A673 (cell line): ENCODE results near the gene BCAR3. TPM values are rescaled to one million over a fixed set of nuclear protein-coding genes. Genes with fewer than 3 reads are reported as not detected.

Experiments
- BruUV-seq: library from RNA; stranded (reverse); fragments of 400-500 nt; replicated peaks from 2 replicates; lab custom pipeline; 2021; lab: Mats Ljungman, UMichigan
- CTCF ChIA-PET: fragments of 300-600 bp; sonication (Branson Sonifier 250); formaldehyde crosslinking; loops from one replicate; lab custom pipeline; 2022; ENCODE audit warnings: antibody characterized with exemption; lab: Charles Lee
- POLR2A ChIA-PET: fragments of 300-600 bp; sonication (Branson Sonifier 250); formaldehyde crosslinking; loops from one replicate; lab custom pipeline; 2022; ENCODE audit warnings: antibody characterized with exemption; ENCODE audit not compliant: low non-redundant PET; lab: Charles Lee
- DNase-seq: peaks from one replicate; pipeline ENCODE4 v3.0.0-alpha.2; 2015; ENCODE audit warnings: low spot score
- H3K27ac ChIP-seq: fragments of 200-600 bp; sonication (generic); 2 replicates; pipeline ENCODE4 v1.5.1; 2016; ENCODE audit warnings: mixed run types, low read depth, mild to moderate bottlenecking, mixed read lengths, antibody characterized with exemption, low read length; ENCODE audit not compliant: poor library complexity, severe bottlenecking
- H3K27me3 ChIP-seq: fragments of 200-600 bp; sonication (generic); replicated peaks from 2 replicates; pipeline ENCODE4 v1.6.1; 2017; ENCODE audit warnings: mixed run types, low read depth, mild to moderate bottlenecking, mixed read lengths, antibody characterized with exemption, low read length; ENCODE audit not compliant: insufficient read depth, poor library complexity
- H3K36me3 ChIP-seq: fragments of 200-600 bp; sonication (generic); 2 replicates; pipeline ENCODE4 v1.6.1; 2016; ENCODE audit warnings: mixed run types, mild to moderate bottlenecking, mixed read lengths, antibody characterized with exemption, low read length; ENCODE audit not compliant: insufficient read depth, poor library complexity, severe bottlenecking
- H3K4me1 ChIP-seq: fragments of 200-600 bp; sonication (generic); 2 replicates; pipeline ENCODE4 v1.6.1; 2017; ENCODE audit warnings: mixed run types, mild to moderate bottlenecking, mixed read lengths, antibody characterized with exemption, low read length; ENCODE audit not compliant: insufficient read depth, poor library complexity, severe bottlenecking
- H3K4me3 ChIP-seq: fragments of 200-600 bp; sonication (generic); 2 replicates; pipeline ENCODE4 v1.5.1; 2016; ENCODE audit warnings: low read depth, mixed run types, mild to moderate bottlenecking, mixed read lengths, low read length; ENCODE audit not compliant: poor library complexity, severe bottlenecking
- H3K9me3 ChIP-seq: fragments of 200-600 bp; sonication (generic); 2 replicates; pipeline ENCODE4 v1.6.1; 2016; ENCODE audit warnings: mixed run types, low read depth, mild to moderate bottlenecking, mixed read lengths, antibody characterized with exemption, low read length; ENCODE audit not compliant: poor library complexity, severe bottlenecking
- CTCF ChIP-seq: fragments of 300-800, 200-600 bp; sonication (generic); conservative IDR thresholded peaks from 2 replicates; pipeline ENCODE4 v1.5.1; 2017; ENCODE audit warnings: low read depth, mild to moderate bottlenecking, antibody characterized with exemption, low read length, moderate library complexity, mixed read lengths
- EZH2 ChIP-seq: fragments of 200-600 bp; sonication (generic); IDR thresholded peaks from 2 replicates; pipeline ENCODE4 v1.6.1; 2017; ENCODE audit warnings: borderline replicate concordance, low read depth, mild to moderate bottlenecking, mixed read lengths, antibody characterized with exemption, low read length; ENCODE audit not compliant: poor library complexity, severe bottlenecking
- intact Hi-C: fragments of 100-400 bp; cut with micrococcal nuclease; formaldehyde crosslinking; loops from one replicate; pipeline ENCODE4 v1.10.0; 2022; ENCODE audit not compliant: unreplicated experiment
- total RNA-seq: library from RNA; stranded (reverse); gene quantifications from 2 replicates; pipeline ENCODE4 v1.2.3, GENCODE V29; 2021

Gene BCAR3
- total RNA-seq, 1 experiment from 2014 or later, result 0.90 TPM

GRCh38 chr1:93542398-93542797 lies 139.2 kb downstream of the BCAR3 start:
- CTCF ChIA-PET, result interaction anchor here (0.6 to 0.7 kb wide), 3 partner anchors 12 to 110 kb away, joined by 3 to 10 read pairs (median 5); no protein-coding TSS in a partner anchor
- Histone ChIP-seq H3K27ac (no peak overlapping the region), H3K4me3 (no peak overlapping the region), H3K36me3 (peaks cover 8% of the 10 kb centered on the region), H3K4me1 (peaks cover 15% of the 10 kb centered on the region), H3K27me3 (no peaks in the 10 kb centered on the region), H3K9me3 (no peaks in the 10 kb centered on the region)
- POLR2A ChIA-PET, result interaction anchor here (0.6 kb wide), 2 partner anchors 43 to 211 kb away, joined by 4 to 5 read pairs; no protein-coding TSS in a partner anchor
- DNase-seq, result no peak
- no TSS peak for BruUV-seq
- intact Hi-C loops, result no loop called here
- no peak for TF ChIP-seq EZH2
- TF ChIP-seq CTCF, result no peak

GRCh38 chr1:93541045-93541444 lies 140.6 kb downstream of the BCAR3 start:
- ChIA-PET CTCF (no interaction called here), POLR2A (no interaction called here)
- H3K9me3 ChIP-seq, result no peaks in the 10 kb centered on the region
- no peak overlapping the region for H3K4me3 ChIP-seq
- no peaks in the 10 kb centered on the region for H3K27me3 ChIP-seq
- TF ChIP-seq CTCF, result no peak
- no peak for TF ChIP-seq EZH2
- peaks cover 3% of the 10 kb centered on the region for H3K36me3 ChIP-seq
- no peak for DNase-seq
- H3K27ac ChIP-seq, result no peak overlapping the region
- peaks cover 15% of the 10 kb centered on the region for H3K4me1 ChIP-seq
- intact Hi-C loops, result no loop called here
- no TSS peak for BruUV-seq

- intact Hi-C loops, result no loop called here
- Histone ChIP-seq H3K27ac (no peak overlapping the region), H3K4me1 (peaks cover 15% of the 10 kb centered on the region), H3K27me3 (no peaks in the 10 kb centered on the region), H3K4me3 (no peak overlapping the region), H3K9me3 (no peaks in the 10 kb centered on the region), H3K36me3 (peaks cover 7% of the 10 kb centered on the region)
- ChIA-PET CTCF (no interaction called here), POLR2A (no interaction called here)
- DNase-seq, result no peak
- BruUV-seq, result no TSS peak
- TF ChIP-seq CTCF (no peak), EZH2 (no peak)
These were observed 143.7 kb downstream of the BCAR3 start for GRCh38 chr1:93537924-93538323.
